22Rv1 (cell line): ENCODE data around the gene OSCP1.

Experiments used
- CTCF ChIP-seq: fragments of 450-650 bp; IDR thresholded peaks from 2 replicates; pipeline ENCODE4 v1.5.1; 2017; ENCODE audit warnings: mild to moderate bottlenecking
- ZFX ChIP-seq: fragments of 450-650 bp; IDR thresholded peaks from 2 replicates; pipeline ENCODE4 v1.6.1; 2017; ENCODE audit warnings: antibody characterized with exemption, borderline replicate concordance

GRCh38 chr1:36433102-36433501 lies 17.1 kb downstream of the OSCP1 start:
- no peak for TF ChIP-seq CTCF
- no peak for TF ChIP-seq ZFX
